ENCODE measurements around the gene ING3. TPM values are rescaled to one million over a fixed set of nuclear protein-coding genes. Genes with fewer than 3 reads are reported as not detected.

The ING3 gene
- total and polyA plus RNA-seq, 10 donors = 10.2 to 40.9 (median 29.1) TPM

DNA sequence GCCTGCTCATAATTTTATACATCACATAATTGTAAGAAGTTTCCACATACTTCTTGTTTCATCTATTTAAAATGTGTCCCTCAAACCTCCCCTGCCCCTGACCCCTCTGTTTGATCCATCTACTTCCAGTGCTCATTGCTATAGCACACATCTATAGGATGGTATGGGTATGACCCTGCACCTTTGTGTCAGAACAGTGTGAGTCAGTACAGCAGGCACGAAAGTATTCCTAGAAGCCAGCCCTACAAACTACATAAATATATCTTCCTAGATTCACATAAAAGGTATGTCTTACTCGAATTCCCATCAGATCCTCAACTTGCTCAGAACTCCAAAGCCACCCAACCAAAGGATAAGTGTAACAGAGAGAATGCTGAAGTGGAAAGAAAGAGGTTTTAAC, 25.7 kb upstream of the ING3 start:
- H3K36me3 ChIP-seq = no peaks in the 10 kb centered on the region
- intact Hi-C loops (cut with DNase I; ENCODE audit: low total_unique reads) = no loop called here
- WGBS, 5 donors = 71 to 87% (median 74%) methylated on average over 2 of the region's 2 CpGs
- H3K4me1 ChIP-seq = no peaks in the 10 kb centered on the region
- no peaks in the 10 kb centered on the region for H3K27me3 ChIP-seq (replicated peaks in 1 of 7)
- no peak for DNase-seq
- no peak overlapping the region for H3K27ac ChIP-seq
- no peaks in the 10 kb centered on the region for H3K9me3 ChIP-seq
- no peak overlapping the region for H3K4me3 ChIP-seq
- TF ChIP-seq POLR2A (IDR thresholded peaks at IDR 0.05) = no peak

DNA sequence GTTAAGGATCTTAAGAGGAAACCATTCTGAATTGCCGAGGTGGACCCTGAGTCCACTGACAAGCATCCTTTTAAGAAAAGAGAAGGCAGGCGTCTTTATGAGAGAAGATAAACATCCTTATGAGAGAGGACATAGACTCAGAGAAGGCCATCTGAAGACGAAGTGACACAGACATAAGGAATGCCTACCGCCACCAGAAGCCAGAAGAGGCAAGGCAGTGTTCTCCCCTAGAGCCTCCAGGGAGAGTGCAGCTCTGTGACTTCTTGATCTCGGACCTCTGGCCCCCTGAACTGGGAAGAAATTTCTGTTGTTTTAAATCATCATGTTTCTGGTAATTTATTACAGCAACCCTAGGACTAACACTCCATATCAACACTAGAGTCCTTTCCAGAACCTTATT, 25.2 kb upstream of the ING3 start:
- Histone ChIP-seq H3K36me3 (no peaks in the 10 kb centered on the region), H3K27me3 (replicated peaks in 1 of 7) (no peaks in the 10 kb centered on the region), H3K4me3 (no peak overlapping the region), H3K27ac (no peak overlapping the region), H3K9me3 (no peaks in the 10 kb centered on the region), H3K4me1 (no peaks in the 10 kb centered on the region)
- DNase-seq = no peak
- 72 to 87% (median 83%) methylated on average over 5 of the region's 5 CpGs for WGBS, 5 donors
- no peak for TF ChIP-seq POLR2A (IDR thresholded peaks at IDR 0.05)
- TF ChIP-seq POLR2AphosphoS5 (IDR thresholded peaks at IDR 0.05) = no peak
- TF ChIP-seq, protein P1, sequence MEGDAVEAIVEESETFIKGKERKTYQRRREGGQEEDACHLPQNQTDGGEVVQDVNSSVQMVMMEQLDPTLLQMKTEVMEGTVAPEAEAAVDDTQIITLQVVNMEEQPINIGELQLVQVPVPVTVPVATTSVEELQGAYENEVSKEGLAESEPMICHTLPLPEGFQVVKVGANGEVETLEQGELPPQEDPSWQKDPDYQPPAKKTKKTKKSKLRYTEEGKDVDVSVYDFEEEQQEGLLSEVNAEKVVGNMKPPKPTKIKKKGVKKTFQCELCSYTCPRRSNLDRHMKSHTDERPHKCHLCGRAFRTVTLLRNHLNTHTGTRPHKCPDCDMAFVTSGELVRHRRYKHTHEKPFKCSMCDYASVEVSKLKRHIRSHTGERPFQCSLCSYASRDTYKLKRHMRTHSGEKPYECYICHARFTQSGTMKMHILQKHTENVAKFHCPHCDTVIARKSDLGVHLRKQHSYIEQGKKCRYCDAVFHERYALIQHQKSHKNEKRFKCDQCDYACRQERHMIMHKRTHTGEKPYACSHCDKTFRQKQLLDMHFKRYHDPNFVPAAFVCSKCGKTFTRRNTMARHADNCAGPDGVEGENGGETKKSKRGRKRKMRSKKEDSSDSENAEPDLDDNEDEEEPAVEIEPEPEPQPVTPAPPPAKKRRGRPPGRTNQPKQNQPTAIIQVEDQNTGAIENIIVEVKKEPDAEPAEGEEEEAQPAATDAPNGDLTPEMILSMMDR (IDR thresholded peaks at IDR 0.05 in 8 of 11, conservative IDR thresholded peaks at IDR 0.05 in 3 of 11) = no peak
- intact Hi-C loops (cut with DNase I; ENCODE audit: low total_unique reads) = no loop called here

DNA sequence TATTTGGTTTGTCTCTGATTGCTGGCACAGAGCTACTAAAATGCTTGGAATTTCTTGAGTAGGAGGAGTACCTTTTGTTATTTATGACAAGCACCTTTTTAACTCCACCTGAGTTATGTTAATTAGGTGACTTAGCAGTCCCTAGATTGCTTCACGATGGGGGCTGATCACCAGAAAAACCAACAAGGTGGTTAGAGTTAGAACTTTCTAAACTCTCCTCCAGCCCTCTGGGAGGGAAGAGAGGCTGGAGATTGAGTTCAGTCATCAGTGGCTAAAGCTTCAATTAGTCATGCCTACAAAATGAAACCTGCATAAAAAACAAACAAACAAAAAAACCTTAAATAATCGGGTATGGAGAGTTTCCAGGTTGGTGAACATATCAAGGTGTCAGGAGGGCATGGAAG, 23.6 kb upstream of the ING3 start:
- no peak for TF ChIP-seq POLR2AphosphoS5 (IDR thresholded peaks at IDR 0.05)
- no peak for TF ChIP-seq POLR2A (IDR thresholded peaks at IDR 0.05)
- TF ChIP-seq, protein P1 (IDR thresholded peaks at IDR 0.05 in 8 of 11, conservative IDR thresholded peaks at IDR 0.05 in 3 of 11) = no peak
- Histone ChIP-seq H3K4me1 (no peaks in the 10 kb centered on the region), H3K27ac (no peak overlapping the region), H3K36me3 (no peaks in the 10 kb centered on the region), H3K4me3 (no peak overlapping the region), H3K9me3 (no peaks in the 10 kb centered on the region), H3K27me3 (replicated peaks in 1 of 7) (no peaks in the 10 kb centered on the region)
- intact Hi-C loops (cut with DNase I; ENCODE audit: low total_unique reads) = no loop called here
- WGBS, 5 donors = 47 to 73% (median 53%) methylated on average over 2 of the region's 2 CpGs
- DNase-seq = no peak

DNA sequence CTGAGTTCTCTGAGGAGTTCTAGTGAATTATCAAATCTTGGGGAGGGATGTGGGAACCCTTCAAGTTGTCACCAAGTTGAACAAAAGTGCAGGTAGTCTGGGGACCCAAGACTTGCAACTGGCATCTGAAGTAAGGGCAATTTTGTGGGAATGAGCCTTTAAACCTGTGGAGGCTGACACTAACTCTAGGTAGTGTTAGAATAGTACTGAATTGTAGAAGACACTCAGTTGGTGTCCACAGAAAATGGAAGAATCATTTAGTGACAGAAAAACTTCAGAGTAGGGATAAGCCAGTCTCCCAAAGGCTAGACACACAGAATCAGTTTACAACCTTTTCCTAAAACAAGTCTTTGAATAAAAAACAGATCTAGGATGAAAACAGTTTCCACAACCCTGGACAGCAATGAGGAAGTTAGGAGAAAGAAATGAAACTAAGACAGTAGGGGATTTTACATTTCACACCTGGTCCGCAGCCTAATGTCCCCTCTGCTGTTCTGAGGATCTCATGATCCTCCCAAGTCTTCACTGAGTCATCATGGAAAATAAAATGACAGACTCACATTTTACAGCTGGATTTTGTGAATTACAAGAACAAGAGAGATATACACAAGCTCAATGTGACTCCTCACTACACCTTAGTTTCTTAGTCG, 23.0 kb upstream of the ING3 start:
- Histone ChIP-seq H3K36me3 (no peaks in the 10 kb centered on the region), H3K9me3 (no peaks in the 10 kb centered on the region), H3K27me3 (replicated peaks in 1 of 7) (no peaks in the 10 kb centered on the region), H3K4me1 (no peaks in the 10 kb centered on the region), H3K27ac (no peak overlapping the region), H3K4me3 (no peak overlapping the region)
- no peak for TF ChIP-seq POLR2A (IDR thresholded peaks at IDR 0.05)
- TF ChIP-seq POLR2AphosphoS5 (IDR thresholded peaks at IDR 0.05) = no peak
- TF ChIP-seq, protein P1 (IDR thresholded peaks at IDR 0.05 in 8 of 11, conservative IDR thresholded peaks at IDR 0.05 in 3 of 11) = no peak
- DNase-seq = no peak
- 79 to 87% (median 84%) methylated on average over 2 of the region's 2 CpGs for WGBS, 5 donors
- intact Hi-C loops (cut with DNase I; ENCODE audit: low total_unique reads) = no loop called here
